HUES6 (cell line): ENCODE measurements around the gene TENT4A.

Experiments used
- H3K27ac ChIP-seq: 2 replicates; pipeline ENCODE4 v1.7.0; 2013; ENCODE audit warnings: low read depth, mild to moderate bottlenecking, low read length, inconsistent platforms
- H3K27me3 ChIP-seq: 2 replicates; pipeline ENCODE4 v1.6.1; 2013; ENCODE audit warnings: low read length; ENCODE audit not compliant: control insufficient read depth, insufficient read depth
- H3K36me3 ChIP-seq: 2 replicates; pipeline ENCODE4 v1.6.1; 2013; ENCODE audit warnings: low read length; ENCODE audit not compliant: control insufficient read depth, insufficient read depth
- H3K4me1 ChIP-seq: 2 replicates; pipeline ENCODE4 v1.6.1; 2013; ENCODE audit warnings: low read length; ENCODE audit not compliant: control insufficient read depth, insufficient read depth
- H3K4me3 ChIP-seq: 2 replicates; pipeline ENCODE4 v1.5.1; 2013; ENCODE audit warnings: low read depth, low read length
- H3K9ac ChIP-seq: one replicate; pipeline ENCODE4 v1.6.1; 2013; ENCODE audit warnings: mild to moderate bottlenecking, low read length
- H3K9me3 ChIP-seq: 2 replicates; pipeline ENCODE4 v1.6.1; 2013; ENCODE audit warnings: low read depth, low read length; ENCODE audit not compliant: control insufficient read depth, insufficient read depth

TENT4A gene

GRCh38 chr5:6710551-6711318 is 2.5 kb upstream of the TENT4A start:
- Histone ChIP-seq H3K4me3 (no peak overlapping the region), H3K4me1 (peaks cover 10% of the 10 kb centered on the region), H3K27ac (no peak overlapping the region), H3K36me3 (no peaks in the 10 kb centered on the region), H3K9me3 (no peaks in the 10 kb centered on the region), H3K27me3 (peaks cover 16% of the 10 kb centered on the region; the same call in 1 of the 2 replicates), H3K9ac (no peak overlapping the region)

DNA sequence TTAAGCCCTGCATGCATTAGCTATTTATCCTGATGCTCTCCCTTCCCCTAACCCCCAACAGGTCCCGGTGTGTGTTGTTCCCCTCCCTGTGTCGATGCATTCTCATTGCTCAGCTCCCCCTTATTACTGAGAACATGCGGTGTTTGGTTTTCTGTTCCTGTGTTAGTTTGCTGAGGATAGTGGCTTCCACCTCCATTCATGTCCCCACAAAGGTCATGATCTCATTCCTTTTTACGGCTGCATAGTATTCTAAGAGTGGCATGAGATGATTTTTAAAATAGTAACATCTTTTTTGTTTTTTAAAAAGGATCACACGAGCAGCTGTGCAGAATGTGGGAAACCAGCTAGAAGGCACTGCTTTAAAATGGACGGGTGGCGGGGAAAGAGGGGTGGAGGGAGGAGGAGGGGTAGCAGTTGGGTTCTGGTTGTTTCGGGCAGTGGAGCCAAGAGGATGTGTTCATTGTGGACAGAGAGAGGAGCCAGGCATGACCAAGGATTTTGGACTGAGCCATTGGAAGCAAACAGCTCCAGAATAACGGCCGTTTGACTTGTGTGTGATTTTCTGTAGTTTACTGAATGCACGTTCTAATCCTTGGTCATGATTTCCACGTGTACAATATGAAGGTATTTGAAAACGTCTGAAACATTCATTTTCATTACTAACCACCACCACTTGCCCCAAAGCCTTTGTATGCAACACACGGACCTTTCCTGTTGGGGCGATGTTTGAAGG is 1.7 kb upstream of the TENT4A start:
- Histone ChIP-seq H3K27ac (peak overlapping the region; percentile 70; the same call in 1 of the 2 replicates), H3K4me3 (peak overlapping the region; percentile 86), H3K27me3 (peaks cover 16% of the 10 kb centered on the region; the same call in 1 of the 2 replicates), H3K9me3 (no peaks in the 10 kb centered on the region), H3K4me1 (peaks cover 18% of the 10 kb centered on the region), H3K9ac (peak overlapping the region; percentile 80), H3K36me3 (no peaks in the 10 kb centered on the region)

GRCh38 chr5:6712142-6712576 is 1.1 kb upstream of the TENT4A start:
- Histone ChIP-seq H3K4me3 (peak overlapping the region; percentile 86), H3K27me3 (peaks cover 16% of the 10 kb centered on the region; the same call in 1 of the 2 replicates), H3K4me1 (peaks cover 22% of the 10 kb centered on the region), H3K36me3 (no peaks in the 10 kb centered on the region), H3K27ac (peak overlapping the region; percentile 70; the same call in 1 of the 2 replicates), H3K9me3 (no peaks in the 10 kb centered on the region), H3K9ac (peak overlapping the region; percentile 80)

DNA sequence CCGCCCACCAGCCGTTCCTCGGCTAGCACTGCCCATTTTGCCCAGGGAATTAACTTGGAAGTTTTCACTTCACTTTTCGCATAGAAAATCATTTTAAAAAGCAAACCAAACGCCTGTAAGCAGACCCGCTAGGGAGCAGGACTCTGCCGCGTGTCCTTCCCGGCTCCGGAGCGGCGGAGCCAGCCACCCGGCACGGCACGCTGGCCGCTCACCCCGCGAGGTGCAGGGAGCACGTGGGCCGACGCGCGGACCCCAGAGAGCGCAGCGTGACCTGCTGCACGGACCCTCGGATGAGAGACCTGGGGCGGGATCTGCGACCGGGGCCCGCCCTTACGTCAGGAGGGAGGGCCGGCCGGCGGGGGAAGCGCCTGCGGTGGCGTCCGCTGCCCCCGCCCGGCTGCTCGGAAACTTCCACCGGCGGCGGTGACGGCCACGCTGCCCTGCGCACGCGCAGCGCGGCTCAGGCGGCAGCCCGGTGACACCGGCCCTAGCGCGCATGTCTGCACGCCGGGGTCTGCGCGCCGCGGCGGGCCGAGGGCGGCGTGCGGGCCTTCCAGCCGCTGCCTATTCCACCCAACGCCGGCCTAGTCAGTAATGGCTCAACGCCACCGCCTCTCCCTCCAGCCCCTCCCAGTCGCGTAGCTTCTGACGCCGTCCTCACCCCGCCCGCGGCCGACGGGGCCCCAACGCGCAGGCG is 507 bp upstream of the TENT4A start:
- H3K9me3 ChIP-seq = no peaks in the 10 kb centered on the region
- peaks cover 23% of the 10 kb centered on the region for H3K4me1 ChIP-seq
- H3K36me3 ChIP-seq = no peaks in the 10 kb centered on the region
- H3K27me3 ChIP-seq = peaks cover 16% of the 10 kb centered on the region; the same call in 1 of the 2 replicates
- peak overlapping the region; percentile 80 for H3K9ac ChIP-seq
- peak overlapping the region; percentile 70; the same call in 1 of the 2 replicates for H3K27ac ChIP-seq
- H3K4me3 ChIP-seq = peak overlapping the region; percentile 86

GRCh38 chr5:6714226-6715041 is 1.2 kb downstream of the TENT4A start:
- Histone ChIP-seq H3K27ac (no peak overlapping the region), H3K27me3 (peaks cover 16% of the 10 kb centered on the region; the same call in 1 of the 2 replicates), H3K4me1 (peaks cover 24% of the 10 kb centered on the region), H3K4me3 (peak overlapping the region; percentile 78), H3K9ac (peak overlapping the region; percentile 65), H3K9me3 (no peaks in the 10 kb centered on the region), H3K36me3 (0 out of 2 replicates have a peak, but pooled peaks cover 2% of the 10 kb centered on the region)

- no peak overlapping the region for H3K9ac ChIP-seq
- H3K27me3 ChIP-seq = peaks cover 14% of the 10 kb centered on the region; the same call in 1 of the 2 replicates
- 0 out of 2 replicates have a peak, but pooled peaks cover 2% of the 10 kb centered on the region for H3K36me3 ChIP-seq
- H3K27ac ChIP-seq = no peak overlapping the region
- no peaks in the 10 kb centered on the region for H3K9me3 ChIP-seq
- H3K4me3 ChIP-seq = peak overlapping the region; percentile 78
- peaks cover 31% of the 10 kb centered on the region for H3K4me1 ChIP-seq
Observed at GRCh38 chr5:6715271-6715670, 2.0 kb downstream of the TENT4A start.

DNA sequence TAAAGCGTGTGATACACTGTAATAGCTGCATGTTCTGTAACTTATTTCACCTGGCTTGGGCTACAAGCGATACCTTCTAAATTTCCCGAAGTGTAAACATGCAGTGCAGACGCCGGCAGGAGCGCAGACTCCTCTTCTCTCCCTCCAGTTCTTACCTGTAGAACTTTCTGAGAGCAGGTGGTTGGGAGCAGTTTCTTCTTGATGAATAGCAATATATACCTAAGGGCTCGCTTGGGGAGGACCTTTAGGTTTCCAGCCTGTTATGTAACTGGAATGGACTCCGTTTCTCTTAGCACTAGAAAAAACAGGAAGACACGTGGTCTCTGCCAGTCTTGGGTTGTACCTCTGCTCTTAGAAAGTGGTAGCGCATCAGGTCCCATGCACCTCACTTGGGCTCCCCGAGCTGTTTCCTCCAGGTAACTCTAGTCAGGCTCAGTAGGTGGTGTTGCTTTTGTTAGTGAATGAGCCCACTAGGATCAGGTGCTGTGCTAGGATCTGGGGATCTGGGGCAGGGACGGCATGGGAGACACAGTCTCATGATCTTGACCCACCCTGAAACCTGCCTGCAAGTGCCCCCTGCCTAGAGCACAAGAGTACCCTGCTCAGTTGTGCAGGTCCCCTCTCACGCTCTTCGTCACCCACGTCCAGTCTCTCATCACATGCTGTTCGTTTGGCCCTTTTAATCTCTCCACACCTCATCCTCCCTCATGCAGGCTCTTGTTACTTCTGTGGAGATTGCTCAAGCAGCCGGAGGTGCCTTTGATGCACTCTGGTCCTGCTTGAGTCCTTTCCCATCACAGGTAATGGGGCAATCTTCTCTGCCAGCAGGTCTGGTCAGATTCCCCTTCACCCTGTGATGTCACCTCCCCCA is 2.8 kb downstream of the TENT4A start:
- H3K36me3 ChIP-seq = 0 out of 2 replicates have a peak, but pooled peaks cover 2% of the 10 kb centered on the region
- H3K27me3 ChIP-seq = peaks cover 7% of the 10 kb centered on the region; the same call in 1 of the 2 replicates
- no peaks in the 10 kb centered on the region for H3K9me3 ChIP-seq
- peaks cover 35% of the 10 kb centered on the region for H3K4me1 ChIP-seq
- H3K27ac ChIP-seq = no peak overlapping the region
- peak overlapping the region; percentile 78 for H3K4me3 ChIP-seq
- no peak overlapping the region for H3K9ac ChIP-seq

GRCh38 chr5:6716629-6717149 is 3.5 kb downstream of the TENT4A start:
- H3K9ac ChIP-seq = no peak overlapping the region
- H3K36me3 ChIP-seq = 0 out of 2 replicates have a peak, but pooled peaks cover 2% of the 10 kb centered on the region
- peaks cover 41% of the 10 kb centered on the region for H3K4me1 ChIP-seq
- H3K9me3 ChIP-seq = no peaks in the 10 kb centered on the region
- H3K27me3 ChIP-seq = peaks cover 2% of the 10 kb centered on the region; the same call in 1 of the 2 replicates
- peak overlapping the region; percentile 78 for H3K4me3 ChIP-seq
- H3K27ac ChIP-seq = no peak overlapping the region

GRCh38 chr5:6717247-6717646 is 4.0 kb downstream of the TENT4A start:
- no peaks in the 10 kb centered on the region for H3K9me3 ChIP-seq
- no peaks in the 10 kb centered on the region for H3K27me3 ChIP-seq
- H3K27ac ChIP-seq = no peak overlapping the region
- 0 out of 2 replicates have a peak, but pooled peaks cover 2% of the 10 kb centered on the region for H3K36me3 ChIP-seq
- H3K4me1 ChIP-seq = peaks cover 44% of the 10 kb centered on the region
- no peak overlapping the region for H3K9ac ChIP-seq
- no peak overlapping the region for H3K4me3 ChIP-seq
